WTC11 (cell line): Measurements from ENCODE around the gene CSNK1A1. TPM values are rescaled to one million over a fixed set of nuclear protein-coding genes. Genes with fewer than 3 reads are reported as not detected.
A peak's percentile ranks its signal among the peaks of the same experiment; 100 is the strongest.
"Not testable (repeated sequence)": the region's sequence is repeated elsewhere in the genome, so short reads cannot be mapped to it uniquely, and the experiment has no call there.

ENCODE experiments used
- ATAC-seq: fragments of 200-7000 bp; cut with Tn5 transposase; 2 replicates; pipeline ENCODE4 v1.10.0; 2021; ENCODE audit warnings: mild to moderate bottlenecking, moderate library complexity
- CTCF ChIA-PET: fragments of 300-600 bp; sonication (Branson Sonifier 250); formaldehyde crosslinking; loops from one replicate; lab custom pipeline; 2021; ENCODE audit warnings: antibody characterized with exemption; lab: Charles Lee
- POLR2A ChIA-PET: fragments of 350-600 bp; sonication (Branson Sonifier 250); formaldehyde crosslinking; loops from one replicate; lab custom pipeline; 2021; ENCODE audit warnings: antibody characterized with exemption; lab: Charles Lee
- DNase-seq: peaks from one replicate; pipeline ENCODE4 v3.0.0; 2021; ENCODE audit warnings: low spot score
- H3K27ac Mint-ChIP-seq: 2 replicates; pipeline ENCODE4 v1.8.0; 2021; ENCODE audit warnings: mixed read lengths
- H3K27me3 Mint-ChIP-seq: 2 replicates; pipeline ENCODE4 v1.8.0; 2021; ENCODE audit warnings: low read depth, mild to moderate bottlenecking, moderate library complexity, mixed read lengths
- H3K36me3 Mint-ChIP-seq: 2 replicates; pipeline ENCODE4 v1.8.0; 2021; ENCODE audit warnings: mixed read lengths
- H3K4me1 Mint-ChIP-seq: 2 replicates; pipeline ENCODE4 v1.8.0; 2022; ENCODE audit warnings: mixed read lengths
- H3K4me3 Mint-ChIP-seq: 2 replicates; pipeline ENCODE4 v1.8.0; 2021; ENCODE audit warnings: mild to moderate bottlenecking, moderate library complexity, mixed read lengths
- H3K9me3 Mint-ChIP-seq: 2 replicates; pipeline ENCODE4 v1.8.0; 2021; ENCODE audit warnings: mixed read lengths
- AFF4 ChIP-seq: sonication (generic); formaldehyde crosslinking; IDR thresholded peaks from 2 replicates; pipeline ENCODE4 v1.8.1; 2023; ENCODE audit warnings: mild to moderate bottlenecking, missing genetic modification reagents, borderline replicate concordance
- ATF2 ChIP-seq: sonication (generic); formaldehyde crosslinking; IDR thresholded peaks from 2 replicates; pipeline ENCODE4 v1.8.1; 2022; ENCODE audit warnings: low read depth, missing genetic modification reagents, borderline replicate concordance
- PREB ChIP-seq: sonication (generic); formaldehyde crosslinking; IDR thresholded peaks from 2 replicates; pipeline ENCODE4 v1.8.1; 2022; ENCODE audit warnings: mild to moderate bottlenecking, missing genetic modification reagents, moderate library complexity, borderline replicate concordance
- RELA ChIP-seq: sonication (generic); formaldehyde crosslinking; IDR thresholded peaks from 2 replicates; pipeline ENCODE4 v1.8.1; 2022; ENCODE audit warnings: missing genetic modification reagents, mild to moderate bottlenecking, borderline replicate concordance
- ZNF121 ChIP-seq: sonication (generic); formaldehyde crosslinking; IDR thresholded peaks from 2 replicates; pipeline ENCODE4 v1.8.0; 2023; ENCODE audit warnings: missing genetic modification reagents
- ZNF232 ChIP-seq: sonication (generic); formaldehyde crosslinking; IDR thresholded peaks from 2 replicates; pipeline ENCODE4 v1.8.0; 2022; ENCODE audit warnings: mild to moderate bottlenecking, missing genetic modification reagents
- ZNF263 ChIP-seq: sonication (generic); formaldehyde crosslinking; IDR thresholded peaks from 2 replicates; pipeline ENCODE4 v1.8.1; 2022; ENCODE audit warnings: low read depth, mild to moderate bottlenecking, moderate library complexity, missing genetic modification reagents
- ZNF423 ChIP-seq: fragments of 250-450 bp; sonication (Bioruptor Pico); IDR thresholded peaks from 2 replicates; pipeline ENCODE4 v2.1.2; 2022; ENCODE audit warnings: mild to moderate bottlenecking, moderate library complexity
- ZNF425 ChIP-seq: fragments of 250-450 bp; sonication (Bioruptor Pico); conservative IDR thresholded peaks from 2 replicates; pipeline ENCODE4 v1.9.0; 2021; ENCODE audit warnings: mild to moderate bottlenecking
- ZNF532 ChIP-seq: fragments of 250-450 bp; sonication (Bioruptor Pico); IDR thresholded peaks from 2 replicates; pipeline ENCODE4 v1.9.0; 2021; ENCODE audit warnings: mild to moderate bottlenecking, borderline replicate concordance
- total RNA-seq: library from RNA; stranded (reverse); gene quantifications from 3 replicates; pipeline ENCODE4 v1.2.3, GENCODE V29; 2021

CSNK1A1 gene
- total RNA-seq, 1 experiment from 2014 or later: 276 TPM

- TF ChIP-seq ZNF532 (CRISPR knock-in tag) (no peak), ZNF263 (no peak), RELA (CRISPR knock-in tag) (no peak), ZNF121 (CRISPR knock-in tag) (no peak)
Observed at GRCh38 chr5:149540089-149540488, 11.2 kb downstream of the CSNK1A1 start (continued).

- TF ChIP-seq ZNF532 (CRISPR knock-in tag) (no peak), ZNF263 (no peak), AFF4 (CRISPR knock-in tag) (no peak)
- peaks cover 28% of the 10 kb centered on the region for H3K36me3 Mint-ChIP-seq
- CTCF ChIA-PET: no interaction called here
- no peaks in the 10 kb centered on the region for H3K9me3 Mint-ChIP-seq
- H3K27me3 Mint-ChIP-seq: no peaks in the 10 kb centered on the region
- peak overlapping the region; percentile 55 for H3K27ac Mint-ChIP-seq
- ATAC-seq: no peak
- POLR2A ChIA-PET: no interaction called here
- no peak for DNase-seq
- no peak overlapping the region for H3K4me3 Mint-ChIP-seq
- peaks cover 45% of the 10 kb centered on the region for H3K4me1 Mint-ChIP-seq
Observed at GRCh38 chr5:149537374-149537975, 13.8 kb downstream of the CSNK1A1 start.

- H3K27me3 Mint-ChIP-seq, H3K4me3 Mint-ChIP-seq, H3K27ac Mint-ChIP-seq, ATAC-seq, DNase-seq, H3K9me3 Mint-ChIP-seq, POLR2A ChIA-PET: not testable (repeated sequence)
- Mint-ChIP-seq H3K4me1 (peaks cover 52% of the 10 kb centered on the region), H3K36me3 (peaks cover 21% of the 10 kb centered on the region)
- CTCF ChIA-PET: interaction anchor here (1.2 to 1.6 kb wide), 2 partner anchors 14 to 16 kb away, joined by 4 to 5 read pairs; partner anchors contain the start of gene CSNK1A1
Observed at GRCh38 chr5:149535787-149536186, 15.5 kb downstream of the CSNK1A1 start.

GRCh38 chr5:149532413-149532812 is 18.8 kb downstream of the CSNK1A1 start:
- Mint-ChIP-seq H3K9me3 (no peaks in the 10 kb centered on the region), H3K27me3 (no peaks in the 10 kb centered on the region), H3K4me3 (no peak overlapping the region), H3K4me1 (peaks cover 68% of the 10 kb centered on the region), H3K36me3 (peaks cover 7% of the 10 kb centered on the region), H3K27ac (no peak overlapping the region)
- ChIA-PET POLR2A (no interaction called here), CTCF (interaction anchor here (0.6 kb wide), 1 partner anchor 88 kb away, joined by 3 read pairs; no protein-coding TSS in a partner anchor)
- ATAC-seq (no peak), DNase-seq (no peak)
- TF ChIP-seq ZNF425 (CRISPR knock-in tag): no peak
- no peak for TF ChIP-seq ZNF423
- no peak for TF ChIP-seq ZNF232
- TF ChIP-seq ATF2 (CRISPR knock-in tag): no peak
- TF ChIP-seq PREB (CRISPR knock-in tag): no peak
